HG03571 (cell line): ENCODE measurements around the gene RNF130.
"Not testable (repeated sequence)": the region's sequence is repeated elsewhere in the genome, so short reads cannot be mapped to it uniquely, and the experiment has no call there.

Source experiments
- ATAC-seq: cut with Tn5 transposase; IDR thresholded peaks from one replicate; pipeline ENCODE4 v1.9.1; 2021; ENCODE audit not compliant: unreplicated experiment

Gene RNF130

GRCh38 chr5:179978792-179979191, 92.8 kb downstream of the RNF130 start:
- ATAC-seq: no peak

- ATAC-seq: no peak
These were observed 95.8 kb downstream of the RNF130 start for GRCh38 chr5:179975713-179976134.

- ATAC-seq: peak; percentile 55
These were observed 96.4 kb downstream of the RNF130 start for GRCh38 chr5:179974946-179975712.

GRCh38 chr5:179974246-179974945, 97.2 kb downstream of the RNF130 start:
- no peak for ATAC-seq

- ATAC-seq: no peak
These were observed 98.2 kb downstream of the RNF130 start for GRCh38 chr5:179973391-179973790.

- ATAC-seq: no peak
These were observed 102.4 kb downstream of the RNF130 start for GRCh38 chr5:179969110-179969509.

- ATAC-seq: no peak
These were observed 104.1 kb downstream of the RNF130 start for GRCh38 chr5:179967489-179967888.

- no peak for ATAC-seq
These were observed 107.5 kb downstream of the RNF130 start for GRCh38 chr5:179964015-179964414.

GRCh38 chr5:179963375-179963774, 108.2 kb downstream of the RNF130 start:
- no peak for ATAC-seq

GRCh38 chr5:179960204-179960831, 111.2 kb downstream of the RNF130 start:
- ATAC-seq: no peak

- ATAC-seq: no peak
These were observed 111.9 kb downstream of the RNF130 start for GRCh38 chr5:179959641-179960040.

- not testable (repeated sequence) for ATAC-seq
These were observed 112.4 kb downstream of the RNF130 start for GRCh38 chr5:179959118-179959517.

GRCh38 chr5:179955630-179956029, 115.9 kb downstream of the RNF130 start:
- no peak for ATAC-seq

GRCh38 chr5:179955062-179955461, 116.5 kb downstream of the RNF130 start:
- ATAC-seq: no peak

- ATAC-seq: no peak
These were observed 117.1 kb downstream of the RNF130 start for GRCh38 chr5:179954434-179954833.

- ATAC-seq: no peak
These were observed 117.6 kb downstream of the RNF130 start for GRCh38 chr5:179953987-179954386.

GRCh38 chr5:179936976-179937681, 134.4 kb downstream of the RNF130 start:
- ATAC-seq: no peak

- no peak for ATAC-seq
These were observed 140.6 kb downstream of the RNF130 start for GRCh38 chr5:179930788-179931473.

- no peak for ATAC-seq
These were observed 143.7 kb downstream of the RNF130 start for GRCh38 chr5:179927824-179928223.

GRCh38 chr5:179926657-179927056, 144.9 kb downstream of the RNF130 start:
- ATAC-seq: no peak

- no peak for ATAC-seq
These were observed 148.1 kb downstream of the RNF130 start for GRCh38 chr5:179923436-179923835.
